Measurements from ENCODE around the gene SERPINA3.
"Not testable (repeated sequence)": the region's sequence is repeated elsewhere in the genome, so short reads cannot be mapped to it uniquely, and the experiment has no call there.

SERPINA3 gene

GRCh38 chr14:94596361-94596760 lies 15.8 kb upstream of the SERPINA3 start:
- Histone ChIP-seq H3K27me3 (ENCODE audit: control insufficient read depth in 2 of 2, insufficient read depth in 2 of 2, low read length in 2 of 2) (no peaks in the 10 kb centered on the region), H3K27ac (ENCODE audit: low read depth in 2 of 2, low read length in 2 of 2) (no peak overlapping the region)

GRCh38 chr14:94597788-94598187 lies 14.4 kb upstream of the SERPINA3 start:
- peaks cover 9 to 19% of the 10 kb centered on the region in 2 donors for H3K4me1 ChIP-seq (ENCODE audit: control insufficient read depth in 2 of 2, insufficient read depth in 2 of 2, low read length in 2 of 2)

More at GRCh38 chr14:94596361-94596760, 15.8 kb upstream of the SERPINA3 start:
- Histone ChIP-seq H3K4me3 (ENCODE audit: low read length in 2 of 2) (no peak overlapping the region), H3K9me3 (ENCODE audit: control insufficient read depth in 2 of 2, low read length in 2 of 2) (no peaks in the 10 kb centered on the region), H3K9ac (ENCODE audit: low read depth in 1 of 2, low read length in 2 of 2) (no peak overlapping the region), H3K4me1 (ENCODE audit: control insufficient read depth in 2 of 2, insufficient read depth in 2 of 2, low read length in 2 of 2) (peaks cover 9 to 19% of the 10 kb centered on the region in 2 donors), H3K36me3 (ENCODE audit: control insufficient read depth in 2 of 2, insufficient read depth in 2 of 2, low read length in 2 of 2) (no peaks in the 10 kb centered on the region)

GRCh38 chr14:94598506-94598815 lies 13.7 kb upstream of the SERPINA3 start:
- H3K9me3 ChIP-seq (ENCODE audit: control insufficient read depth in 2 of 2, low read length in 2 of 2) = no peaks in the 10 kb centered on the region
- no peaks in the 10 kb centered on the region for H3K27me3 ChIP-seq (ENCODE audit: control insufficient read depth in 2 of 2, insufficient read depth in 2 of 2, low read length in 2 of 2)
- H3K4me3 ChIP-seq (ENCODE audit: low read length in 2 of 2) = no peak overlapping the region
- H3K4me1 ChIP-seq (ENCODE audit: control insufficient read depth in 2 of 2, insufficient read depth in 2 of 2, low read length in 2 of 2) = peaks cover 9 to 19% of the 10 kb centered on the region in 2 donors
- peak overlapping the region in 1 of 2 donors; percentile 30 for H3K9ac ChIP-seq (ENCODE audit: low read depth in 1 of 2, low read length in 2 of 2)
- H3K36me3 ChIP-seq (ENCODE audit: control insufficient read depth in 2 of 2, insufficient read depth in 2 of 2, low read length in 2 of 2) = no peaks in the 10 kb centered on the region
- H3K27ac ChIP-seq (ENCODE audit: low read depth in 2 of 2, low read length in 2 of 2) = peak overlapping the region; percentile 35 to 59

More at GRCh38 chr14:94597788-94598187, 14.4 kb upstream of the SERPINA3 start:
- Histone ChIP-seq H3K27ac (ENCODE audit: low read depth in 2 of 2, low read length in 2 of 2) (no peak overlapping the region), H3K36me3 (ENCODE audit: control insufficient read depth in 2 of 2, insufficient read depth in 2 of 2, low read length in 2 of 2) (no peaks in the 10 kb centered on the region), H3K27me3 (ENCODE audit: control insufficient read depth in 2 of 2, insufficient read depth in 2 of 2, low read length in 2 of 2) (no peaks in the 10 kb centered on the region), H3K9ac (ENCODE audit: low read depth in 1 of 2, low read length in 2 of 2) (no peak overlapping the region), H3K9me3 (ENCODE audit: control insufficient read depth in 2 of 2, low read length in 2 of 2) (no peaks in the 10 kb centered on the region), H3K4me3 (ENCODE audit: low read length in 2 of 2) (no peak overlapping the region)

- Histone ChIP-seq H3K27ac (ENCODE audit: low read depth in 2 of 2, low read length in 2 of 2) (peak overlapping the region; percentile 35 to 59), H3K9ac (ENCODE audit: low read depth in 1 of 2, low read length in 2 of 2) (peak overlapping the region in 1 of 2 donors; percentile 30)
Observed at GRCh38 chr14:94598816-94599655, 13.2 kb upstream of the SERPINA3 start.

GRCh38 chr14:94599656-94600004 lies 12.6 kb upstream of the SERPINA3 start:
- no peak overlapping the region for H3K9ac ChIP-seq (ENCODE audit: low read depth in 1 of 2, low read length in 2 of 2)
- H3K36me3 ChIP-seq (ENCODE audit: control insufficient read depth in 2 of 2, insufficient read depth in 2 of 2, low read length in 2 of 2) = no peaks in the 10 kb centered on the region
- no peaks in the 10 kb centered on the region for H3K9me3 ChIP-seq (ENCODE audit: control insufficient read depth in 2 of 2, low read length in 2 of 2)
- H3K27me3 ChIP-seq (ENCODE audit: control insufficient read depth in 2 of 2, insufficient read depth in 2 of 2, low read length in 2 of 2) = no peaks in the 10 kb centered on the region
- no peak overlapping the region for H3K4me3 ChIP-seq (ENCODE audit: low read length in 2 of 2)
- H3K27ac ChIP-seq (ENCODE audit: low read depth in 2 of 2, low read length in 2 of 2) = peak overlapping the region; percentile 28 to 56
- H3K4me1 ChIP-seq (ENCODE audit: control insufficient read depth in 2 of 2, insufficient read depth in 2 of 2, low read length in 2 of 2) = peaks cover 9 to 19% of the 10 kb centered on the region in 2 donors

More at GRCh38 chr14:94598816-94599655, 13.2 kb upstream of the SERPINA3 start:
- H3K9me3 ChIP-seq (ENCODE audit: control insufficient read depth in 2 of 2, low read length in 2 of 2) = no peaks in the 10 kb centered on the region
- H3K4me3 ChIP-seq (ENCODE audit: low read length in 2 of 2) = no peak overlapping the region
- H3K4me1 ChIP-seq (ENCODE audit: control insufficient read depth in 2 of 2, insufficient read depth in 2 of 2, low read length in 2 of 2) = peaks cover 9 to 19% of the 10 kb centered on the region in 2 donors
- no peaks in the 10 kb centered on the region for H3K36me3 ChIP-seq (ENCODE audit: control insufficient read depth in 2 of 2, insufficient read depth in 2 of 2, low read length in 2 of 2)
- H3K27me3 ChIP-seq (ENCODE audit: control insufficient read depth in 2 of 2, insufficient read depth in 2 of 2, low read length in 2 of 2) = no peaks in the 10 kb centered on the region

- H3K4me1 ChIP-seq (ENCODE audit: control insufficient read depth in 2 of 2, insufficient read depth in 2 of 2, low read length in 2 of 2) = peaks cover 9 to 19% of the 10 kb centered on the region in 2 donors
- H3K9ac ChIP-seq (ENCODE audit: low read depth in 1 of 2, low read length in 2 of 2) = no peak overlapping the region
- no peak overlapping the region for H3K4me3 ChIP-seq (ENCODE audit: low read length in 2 of 2)
- H3K27ac ChIP-seq (ENCODE audit: low read depth in 2 of 2, low read length in 2 of 2) = peak overlapping the region in 1 of 2 donors; percentile 56
- H3K27me3 ChIP-seq (ENCODE audit: control insufficient read depth in 2 of 2, insufficient read depth in 2 of 2, low read length in 2 of 2) = no peaks in the 10 kb centered on the region
- H3K36me3 ChIP-seq (ENCODE audit: control insufficient read depth in 2 of 2, insufficient read depth in 2 of 2, low read length in 2 of 2) = no peaks in the 10 kb centered on the region
- no peaks in the 10 kb centered on the region for H3K9me3 ChIP-seq (ENCODE audit: control insufficient read depth in 2 of 2, low read length in 2 of 2)
Observed at GRCh38 chr14:94600148-94600545, 12.0 kb upstream of the SERPINA3 start.

- H3K4me1 ChIP-seq (ENCODE audit: control insufficient read depth in 2 of 2, insufficient read depth in 2 of 2, low read length in 2 of 2) = peaks cover 9 to 19% of the 10 kb centered on the region in 2 donors
- peak overlapping the region in 1 of 2 donors; percentile 26 for H3K27ac ChIP-seq (ENCODE audit: low read depth in 2 of 2, low read length in 2 of 2)
- no peaks in the 10 kb centered on the region for H3K9me3 ChIP-seq (ENCODE audit: control insufficient read depth in 2 of 2, low read length in 2 of 2)
- H3K36me3 ChIP-seq (ENCODE audit: control insufficient read depth in 2 of 2, insufficient read depth in 2 of 2, low read length in 2 of 2) = no peaks in the 10 kb centered on the region
- H3K9ac ChIP-seq (ENCODE audit: low read depth in 1 of 2, low read length in 2 of 2) = no peak overlapping the region
- H3K27me3 ChIP-seq (ENCODE audit: control insufficient read depth in 2 of 2, insufficient read depth in 2 of 2, low read length in 2 of 2) = no peaks in the 10 kb centered on the region
- no peak overlapping the region for H3K4me3 ChIP-seq (ENCODE audit: low read length in 2 of 2)
Observed at GRCh38 chr14:94601884-94602391, 10.3 kb upstream of the SERPINA3 start.

GRCh38 chr14:94602722-94603121 lies 9.5 kb upstream of the SERPINA3 start:
- Histone ChIP-seq H3K4me3 (ENCODE audit: low read length in 2 of 2) (no peak overlapping the region), H3K9ac (ENCODE audit: low read depth in 1 of 2, low read length in 2 of 2) (no peak overlapping the region), H3K27me3 (ENCODE audit: control insufficient read depth in 2 of 2, insufficient read depth in 2 of 2, low read length in 2 of 2) (no peaks in the 10 kb centered on the region), H3K36me3 (ENCODE audit: control insufficient read depth in 2 of 2, insufficient read depth in 2 of 2, low read length in 2 of 2) (no peaks in the 10 kb centered on the region), H3K9me3 (ENCODE audit: control insufficient read depth in 2 of 2, low read length in 2 of 2) (no peaks in the 10 kb centered on the region), H3K4me1 (ENCODE audit: control insufficient read depth in 2 of 2, insufficient read depth in 2 of 2, low read length in 2 of 2) (peaks cover 9 to 19% of the 10 kb centered on the region in 2 donors), H3K27ac (ENCODE audit: low read depth in 2 of 2, low read length in 2 of 2) (no peak overlapping the region)

- H3K9ac ChIP-seq (ENCODE audit: low read depth in 1 of 2, low read length in 2 of 2) = no peak overlapping the region
- H3K27ac ChIP-seq (ENCODE audit: low read depth in 2 of 2, low read length in 2 of 2) = no peak overlapping the region
Observed at GRCh38 chr14:94605361-94605760, 6.8 kb upstream of the SERPINA3 start.

GRCh38 chr14:94608966-94609365 lies 3.2 kb upstream of the SERPINA3 start:
- H3K27me3 ChIP-seq (ENCODE audit: control insufficient read depth in 2 of 2, insufficient read depth in 2 of 2, low read length in 2 of 2); H3K27ac ChIP-seq (ENCODE audit: low read depth in 2 of 2, low read length in 2 of 2); H3K36me3 ChIP-seq (ENCODE audit: control insufficient read depth in 2 of 2, insufficient read depth in 2 of 2, low read length in 2 of 2); H3K9me3 ChIP-seq (ENCODE audit: control insufficient read depth in 2 of 2, low read length in 2 of 2); H3K9ac ChIP-seq (ENCODE audit: low read depth in 1 of 2, low read length in 2 of 2); H3K4me1 ChIP-seq (ENCODE audit: control insufficient read depth in 2 of 2, insufficient read depth in 2 of 2, low read length in 2 of 2); H3K4me3 ChIP-seq (ENCODE audit: low read length in 2 of 2): not testable (repeated sequence)

More at GRCh38 chr14:94605361-94605760, 6.8 kb upstream of the SERPINA3 start:
- Histone ChIP-seq H3K4me1 (ENCODE audit: control insufficient read depth in 2 of 2, insufficient read depth in 2 of 2, low read length in 2 of 2) (peaks cover 0 to 2% of the 10 kb centered on the region in 2 donors), H3K9me3 (ENCODE audit: control insufficient read depth in 2 of 2, low read length in 2 of 2) (no peaks in the 10 kb centered on the region), H3K27me3 (ENCODE audit: control insufficient read depth in 2 of 2, insufficient read depth in 2 of 2, low read length in 2 of 2) (no peaks in the 10 kb centered on the region), H3K4me3 (ENCODE audit: low read length in 2 of 2) (no peak overlapping the region), H3K36me3 (ENCODE audit: control insufficient read depth in 2 of 2, insufficient read depth in 2 of 2, low read length in 2 of 2) (no peaks in the 10 kb centered on the region)

Measured in mucosa of rectum (tissue), 2 donors.